Measurements from ENCODE around the gene NELFB. TPM values are rescaled to one million over a fixed set of nuclear protein-coding genes. Genes with fewer than 3 reads are reported as not detected.

Gene NELFB
- total RNA-seq, 4 donors from 2014 or later = 28.1 to 90.5 (median 53.9) TPM

- Histone ChIP-seq H3K9me3 (no peaks in the 10 kb centered on the region), H3K27me3 (no peaks in the 10 kb centered on the region), H3K27ac (no peak overlapping the region), H3K4me3 (no peak overlapping the region), H3K36me3 (no peaks in the 10 kb centered on the region), H3K4me1 (peaks cover 0 to 19% (median 16%) of the 10 kb centered on the region in 4 donors)
- TF ChIP-seq POLR2A (IDR thresholded peaks at IDR 0.05) = no peak
- TF ChIP-seq, protein P1, sequence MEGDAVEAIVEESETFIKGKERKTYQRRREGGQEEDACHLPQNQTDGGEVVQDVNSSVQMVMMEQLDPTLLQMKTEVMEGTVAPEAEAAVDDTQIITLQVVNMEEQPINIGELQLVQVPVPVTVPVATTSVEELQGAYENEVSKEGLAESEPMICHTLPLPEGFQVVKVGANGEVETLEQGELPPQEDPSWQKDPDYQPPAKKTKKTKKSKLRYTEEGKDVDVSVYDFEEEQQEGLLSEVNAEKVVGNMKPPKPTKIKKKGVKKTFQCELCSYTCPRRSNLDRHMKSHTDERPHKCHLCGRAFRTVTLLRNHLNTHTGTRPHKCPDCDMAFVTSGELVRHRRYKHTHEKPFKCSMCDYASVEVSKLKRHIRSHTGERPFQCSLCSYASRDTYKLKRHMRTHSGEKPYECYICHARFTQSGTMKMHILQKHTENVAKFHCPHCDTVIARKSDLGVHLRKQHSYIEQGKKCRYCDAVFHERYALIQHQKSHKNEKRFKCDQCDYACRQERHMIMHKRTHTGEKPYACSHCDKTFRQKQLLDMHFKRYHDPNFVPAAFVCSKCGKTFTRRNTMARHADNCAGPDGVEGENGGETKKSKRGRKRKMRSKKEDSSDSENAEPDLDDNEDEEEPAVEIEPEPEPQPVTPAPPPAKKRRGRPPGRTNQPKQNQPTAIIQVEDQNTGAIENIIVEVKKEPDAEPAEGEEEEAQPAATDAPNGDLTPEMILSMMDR (IDR thresholded peaks at IDR 0.05) = peak in 1 of 5 experiments; percentile 10
- TF ChIP-seq POLR2AphosphoS5 (IDR thresholded peaks at IDR 0.05) = no peak
- no peak for TF ChIP-seq EP300 (IDR thresholded peaks at IDR 0.05; ENCODE audit: low read depth)
- in situ Hi-C loops (cut with MboI; ENCODE audit: low pct_ligation_motif_present in 1 of 4, low pct_unique_long_range_greater_than_20kb in 1 of 4, low sequenced_read_pairs in 3 of 4) (loop anchor here in 1 of 4 donors (25.0 kb wide), 1 partner anchor 101 kb away; the partner anchor contains the start of gene DPP7), intact Hi-C loops (cut with DNase I; ENCODE audit: low total_unique reads) (no loop called here)
- 88% methylated on average over 49 of the region's 49 CpGs; no CpG with 5 or more reads in 1 of the 2 donors for WGBS, 2 donors (ENCODE audit: low coverage in 1 of 2)
- no peak for DNase-seq
Measured at GRCh38 chr9:137213160-137214060, 41.7 kb upstream of the NELFB start.

DNA sequence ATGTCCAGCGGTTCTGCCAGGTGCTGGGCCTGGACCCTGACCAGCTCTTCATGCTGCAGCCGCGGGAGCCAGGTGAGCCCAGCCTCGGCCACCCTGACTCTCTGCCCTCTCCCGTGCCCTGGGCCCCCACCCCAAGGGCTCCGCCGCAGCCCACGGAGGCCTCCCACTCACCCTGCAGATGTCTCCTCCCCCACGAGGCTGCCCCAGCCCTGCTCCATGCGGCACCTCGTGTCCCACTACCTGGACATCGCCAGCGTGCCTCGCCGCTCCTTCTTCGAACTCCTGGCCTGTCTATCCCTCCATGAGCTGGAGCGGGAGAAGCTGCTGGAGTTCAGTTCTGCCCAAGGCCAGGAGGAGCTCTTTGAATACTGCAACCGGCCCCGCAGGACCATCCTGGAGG, 40.5 kb upstream of the NELFB start:
- TF ChIP-seq, protein P1 (IDR thresholded peaks at IDR 0.05) = no peak
- no peak for TF ChIP-seq POLR2AphosphoS5 (IDR thresholded peaks at IDR 0.05)
- TF ChIP-seq POLR2A (IDR thresholded peaks at IDR 0.05) = no peak
- TF ChIP-seq EP300 (IDR thresholded peaks at IDR 0.05; ENCODE audit: low read depth) = no peak
- Histone ChIP-seq H3K4me1 (peaks cover 0 to 25% (median 24%) of the 10 kb centered on the region in 4 donors), H3K27ac (no peak overlapping the region), H3K27me3 (no peaks in the 10 kb centered on the region), H3K4me3 (no peak overlapping the region), H3K9me3 (no peaks in the 10 kb centered on the region), H3K36me3 (no peaks in the 10 kb centered on the region)
- no peak for DNase-seq
- WGBS, 2 donors (ENCODE audit: low coverage in 1 of 2) = 91% methylated on average over 19 of the region's 19 CpGs; no CpG with 5 or more reads in 1 of the 2 donors
- in situ Hi-C loops (cut with MboI; ENCODE audit: low pct_ligation_motif_present in 1 of 4, low pct_unique_long_range_greater_than_20kb in 1 of 4, low sequenced_read_pairs in 3 of 4) = loop anchor here in 1 of 4 donors (25.0 kb wide), 1 partner anchor 102 kb away; the partner anchor contains the start of gene DPP7
- intact Hi-C loops (cut with DNase I; ENCODE audit: low total_unique reads) = no loop called here

DNA sequence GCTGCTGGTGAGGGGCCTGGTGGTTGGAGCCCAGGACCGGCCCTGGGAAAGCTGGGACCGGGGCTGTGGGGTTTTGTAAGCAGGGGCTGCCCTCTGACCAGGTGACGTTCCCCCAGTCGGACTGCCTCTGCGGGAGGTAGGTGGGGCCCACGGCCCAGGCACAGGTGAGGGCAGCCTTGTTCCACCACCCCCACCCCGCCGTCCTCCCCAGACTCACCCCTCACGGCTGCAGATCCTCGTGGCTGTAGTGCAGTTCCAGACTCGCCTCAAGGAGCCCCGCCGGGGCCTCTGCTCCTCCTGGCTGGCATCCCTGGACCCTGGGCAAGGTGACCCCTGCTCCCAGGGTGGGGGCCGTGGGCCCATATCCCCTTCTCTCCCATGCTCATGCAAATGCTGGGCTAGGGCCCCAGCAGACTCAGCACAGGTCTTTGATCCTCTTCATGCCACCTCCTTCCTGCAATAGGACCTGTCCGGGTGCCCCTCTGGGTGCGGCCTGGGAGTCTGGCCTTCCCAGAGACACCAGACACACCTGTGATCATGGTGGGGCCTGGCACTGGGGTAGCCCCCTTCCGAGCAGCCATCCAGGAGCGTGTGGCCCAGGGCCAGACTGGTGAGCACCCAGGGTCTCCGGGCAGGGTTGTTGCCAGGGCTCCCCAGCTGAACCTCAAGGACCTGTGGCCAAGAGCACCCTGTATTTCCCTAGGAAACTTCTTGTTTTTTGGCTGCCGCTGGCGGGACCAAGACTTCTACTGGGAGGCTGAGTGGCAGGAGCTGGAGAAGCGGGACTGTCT, 39.7 kb upstream of the NELFB start:
- 90 to 94% methylated on average over 2 to 15 of the region's 22 CpGs for WGBS, 2 donors (ENCODE audit: low coverage in 1 of 2)
- Histone ChIP-seq H3K27ac (no peak overlapping the region), H3K4me1 (peaks cover 0 to 25% (median 24%) of the 10 kb centered on the region in 4 donors), H3K27me3 (no peaks in the 10 kb centered on the region), H3K4me3 (no peak overlapping the region), H3K36me3 (no peaks in the 10 kb centered on the region), H3K9me3 (no peaks in the 10 kb centered on the region)
- intact Hi-C loops (cut with DNase I; ENCODE audit: low total_unique reads) = no loop called here
- DNase-seq = no peak
- in situ Hi-C loops (cut with MboI; ENCODE audit: low pct_ligation_motif_present in 1 of 4, low pct_unique_long_range_greater_than_20kb in 1 of 4, low sequenced_read_pairs in 3 of 4) = loop anchor here in 1 of 4 donors (25.0 kb wide), 1 partner anchor 103 kb away; the partner anchor contains the start of gene DPP7
- TF ChIP-seq EP300 (IDR thresholded peaks at IDR 0.05; ENCODE audit: low read depth) = no peak
- TF ChIP-seq POLR2A (IDR thresholded peaks at IDR 0.05) = no peak
- no peak for TF ChIP-seq POLR2AphosphoS5 (IDR thresholded peaks at IDR 0.05)
- TF ChIP-seq, protein P1 (IDR thresholded peaks at IDR 0.05) = no peak

Measured in transverse colon (tissue), 4 donors.